HepG2 (cell line): ENCODE measurements around the gene WIPF2. TPM values are rescaled to one million over a fixed set of nuclear protein-coding genes. Genes with fewer than 3 reads are reported as not detected.

Experiments used
- AGO1 ChIP-seq: fragments of 200-400 bp; formaldehyde crosslinking; IDR thresholded peaks from 2 replicates; pipeline ENCODE4 v1.6.1; 2017; ENCODE audit warnings: mild to moderate bottlenecking, low read depth, low read length, moderate library complexity; ENCODE audit not compliant: poor library complexity, severe bottlenecking
- ARNT ChIP-seq: fragments of 450-650 bp; IDR thresholded peaks from 2 replicates; pipeline ENCODE4 v1.6.1; 2017
- BRD4 ChIP-seq: sonication (generic); formaldehyde crosslinking; IDR thresholded peaks from 2 replicates; pipeline ENCODE4 v1.4.0; 2020; ENCODE audit warnings: missing genetic modification reagents
- EP300 ChIP-seq, 3 experiments: sonication (generic) in 1 of 3; formaldehyde crosslinking in 1 of 3; IDR thresholded peaks; 2 replicates each; pipeline versions ENCODE4 v1.5.1 to v1.6.1; 2011 to 2020; ENCODE audit warnings: low read depth in 2 of 3, low read length in 2 of 3, borderline replicate concordance in 1 of 3, improper control_type of control experiment in 1 of 3, mild to moderate bottlenecking in 1 of 3, missing genetic modification reagents in 1 of 3, moderate library complexity in 1 of 3
- ESRRA ChIP-seq: sonication (generic); formaldehyde crosslinking; IDR thresholded peaks from 2 replicates; pipeline ENCODE4 v1.5.1; 2020; ENCODE audit warnings: mild to moderate bottlenecking, low read depth, missing genetic modification reagents
- FOXA3 ChIP-seq: IDR thresholded peaks from 2 replicates; pipeline ENCODE4 v1.6.1; 2016; ENCODE audit warnings: missing genetic modification reagents, missing compliant biosample characterization
- HDAC1 ChIP-seq: sonication (generic); formaldehyde crosslinking; IDR thresholded peaks from 2 replicates; pipeline ENCODE4 v1.5.1; 2020; ENCODE audit warnings: mild to moderate bottlenecking, missing genetic modification reagents
- HMG20A ChIP-seq: IDR thresholded peaks from 2 replicates; pipeline ENCODE4 v1.6.1; 2016; ENCODE audit warnings: borderline replicate concordance
- HNF4A ChIP-seq: sonication (generic); formaldehyde crosslinking; IDR thresholded peaks from 2 replicates; pipeline ENCODE4 v1.4.0; 2020; ENCODE audit warnings: missing genetic modification reagents
- MEIS2 ChIP-seq: sonication (generic); formaldehyde crosslinking; IDR thresholded peaks from 2 replicates; pipeline ENCODE4 v1.9.0; 2021; ENCODE audit warnings: mild to moderate bottlenecking, missing genetic modification reagents
- MIXL1 ChIP-seq: IDR thresholded peaks from 2 replicates; pipeline ENCODE4 v1.6.1; 2016
- ONECUT2 ChIP-seq: sonication (generic); formaldehyde crosslinking; IDR thresholded peaks from 2 replicates; pipeline ENCODE4 v1.4.0; 2020; ENCODE audit warnings: missing genetic modification reagents
- RBM39 ChIP-seq: fragments of 200-400 bp; formaldehyde crosslinking; IDR thresholded peaks from one replicate; pipeline ENCODE4 v1.6.1; 2018; ENCODE audit warnings: antibody characterized with exemption, mild to moderate bottlenecking, low read depth, low read length; ENCODE audit not compliant: poor library complexity, severe bottlenecking
- SAP130 ChIP-seq: IDR thresholded peaks from 2 replicates; pipeline ENCODE4 v1.6.1; 2016; ENCODE audit warnings: low read depth
- THAP11 ChIP-seq: IDR thresholded peaks from 2 replicates; pipeline ENCODE4 v1.6.1; 2016; ENCODE audit warnings: missing biosample characterization, missing genetic modification reagents
- THYN1 ChIP-seq: sonication (generic); formaldehyde crosslinking; IDR thresholded peaks from 2 replicates; pipeline ENCODE4 v1.8.1; 2023; ENCODE audit warnings: low read depth, mild to moderate bottlenecking, moderate library complexity, missing genetic modification reagents, borderline replicate concordance
- ZNF17 ChIP-seq: sonication (generic); formaldehyde crosslinking; IDR thresholded peaks from 2 replicates; pipeline ENCODE4 v1.5.0; 2020; ENCODE audit warnings: mild to moderate bottlenecking, missing genetic modification reagents
- ZNF3 ChIP-seq: IDR thresholded peaks from 2 replicates; pipeline ENCODE4 v1.7.0; 2017; ENCODE audit warnings: inconsistent platforms
- ZNF331 ChIP-seq: sonication (generic); formaldehyde crosslinking; IDR thresholded peaks from 2 replicates; pipeline ENCODE4 v1.4.0; 2020; ENCODE audit warnings: missing genetic modification reagents
- polyA plus RNA-seq, 8 experiments: library from polyadenylated mRNA; depleted of rRNA in 3 of 8; stranded (reverse) in 7 of 8; unstranded in 1 of 8; fragments of >200 nt; fragmentation: Illumina TruSeq in 4 of 8; extraction: Trizol in 4 of 8; gene quantifications; 2 replicates each; pipeline versions ENCODE4 v1.2.1 to v1.2.3, GENCODE V29; 2011 to 2016; ENCODE audit warnings: low read depth in 4 of 8, missing spikeins in 1 of 8, mixed read lengths in 1 of 8; ENCODE audit not compliant: insufficient read depth in 1 of 8
- total RNA-seq, 5 experiments: library from RNA; depleted of rRNA; stranded (reverse); fragments of >200 nt; fragmentation: Illumina TruSeq; extraction: Trizol; gene quantifications; 2 replicates each; pipeline ENCODE4 v1.2.3, GENCODE V29; 2016; ENCODE audit warnings: low read depth in 1 of 5
- TF ChIP-seq, protein P1 (sequence below): sonication (generic); formaldehyde crosslinking; IDR thresholded peaks from 2 replicates; pipeline ENCODE4 v1.4.0; 2020; ENCODE audit warnings: missing genetic modification reagents
- TF ChIP-seq, protein P2 (sequence below): sonication (generic); formaldehyde crosslinking; IDR thresholded peaks from 2 replicates; pipeline ENCODE4 v1.4.0; 2020; ENCODE audit warnings: missing genetic modification reagents
- TF ChIP-seq, protein P3 (sequence below): sonication (generic); formaldehyde crosslinking; IDR thresholded peaks from 2 replicates; pipeline ENCODE4 v1.5.0; 2020; ENCODE audit warnings: mild to moderate bottlenecking, missing genetic modification reagents
- TF ChIP-seq, protein P4 (sequence below): sonication (generic); formaldehyde crosslinking; IDR thresholded peaks from 2 replicates; pipeline ENCODE4 v1.8.1; 2023; ENCODE audit warnings: mild to moderate bottlenecking, missing genetic modification reagents
- TF ChIP-seq, protein P5 (sequence below): sonication (generic); formaldehyde crosslinking; IDR thresholded peaks from 2 replicates; pipeline ENCODE4 v1.8.1; 2023; ENCODE audit warnings: mild to moderate bottlenecking, moderate library complexity, missing genetic modification reagents

Gene WIPF2
- total and polyA plus RNA-seq, 2 of the 13 experiments (the other 11 are each of a cell fraction or from before 2014, with no cell fraction given) = 7.2 to 10.8 TPM

DNA sequence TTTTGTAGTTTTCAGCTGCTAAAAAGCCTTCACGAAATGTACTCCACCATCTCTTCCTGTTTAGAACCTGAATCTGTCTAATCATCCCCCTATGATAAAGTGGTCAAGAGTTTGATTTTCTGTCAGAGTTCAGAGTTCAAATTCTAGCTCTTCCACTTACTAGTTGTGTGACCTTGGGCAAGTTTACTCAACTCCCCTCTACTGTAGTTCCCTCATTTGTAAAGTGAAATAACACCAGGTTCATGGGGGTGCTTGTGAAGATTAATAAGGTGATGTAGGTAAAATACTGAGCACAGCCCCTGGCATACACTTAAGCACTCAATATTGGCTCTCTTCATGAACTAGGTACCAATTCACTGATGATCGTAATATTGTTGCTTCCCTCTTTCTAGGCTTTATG lies 67.4 kb downstream of the WIPF2 start (continued):
- TF ChIP-seq MEIS2 (CRISPR knock-in tag) (no peak), SAP130 (CRISPR knock-in tag) (0 out of 2 replicates have a peak, but pooled peaks have one; percentile 35), ZNF3 (CRISPR knock-in tag) (no peak), HMG20A (CRISPR knock-in tag) (0 out of 2 replicates have a peak, but pooled peaks have one; percentile 10), HNF4A (CRISPR knock-in tag) (peak; percentile 70), FOXA3 (peak; percentile 59; the same call in 1 of the 2 replicates), ZNF17 (CRISPR knock-in tag) (no peak), ONECUT2 (no peak), THAP11 (CRISPR knock-in tag) (peak; percentile 71), EP300 (IDR thresholded peaks at IDR 0.05; ENCODE audit: low read depth in 2 of 2, low read length in 2 of 2) (peak in 1 of 2 experiments; percentile 43; a peak in 1 of 4 replicates), EP300 (CRISPR knock-in tag; IDR thresholded peaks at IDR 0.05; ENCODE audit: borderline replicate concordance) (no peak), BRD4 (CRISPR knock-in tag) (no peak), AGO1 (no peak), ZNF331 (CRISPR knock-in tag) (0 out of 2 replicates have a peak, but pooled peaks have one; percentile 12), ESRRA (CRISPR knock-in tag) (peak; percentile 56; the same call in 1 of the 2 replicates), MIXL1 (0 out of 2 replicates have a peak, but pooled peaks have one; percentile 29), THYN1 (CRISPR knock-in tag) (0 out of 2 replicates have a peak, but pooled peaks have one; percentile 56), ARNT (no peak), HDAC1 (CRISPR knock-in tag) (0 out of 2 replicates have a peak, but pooled peaks have one; percentile 25), RBM39 (no peak)
- TF ChIP-seq, protein P1, sequence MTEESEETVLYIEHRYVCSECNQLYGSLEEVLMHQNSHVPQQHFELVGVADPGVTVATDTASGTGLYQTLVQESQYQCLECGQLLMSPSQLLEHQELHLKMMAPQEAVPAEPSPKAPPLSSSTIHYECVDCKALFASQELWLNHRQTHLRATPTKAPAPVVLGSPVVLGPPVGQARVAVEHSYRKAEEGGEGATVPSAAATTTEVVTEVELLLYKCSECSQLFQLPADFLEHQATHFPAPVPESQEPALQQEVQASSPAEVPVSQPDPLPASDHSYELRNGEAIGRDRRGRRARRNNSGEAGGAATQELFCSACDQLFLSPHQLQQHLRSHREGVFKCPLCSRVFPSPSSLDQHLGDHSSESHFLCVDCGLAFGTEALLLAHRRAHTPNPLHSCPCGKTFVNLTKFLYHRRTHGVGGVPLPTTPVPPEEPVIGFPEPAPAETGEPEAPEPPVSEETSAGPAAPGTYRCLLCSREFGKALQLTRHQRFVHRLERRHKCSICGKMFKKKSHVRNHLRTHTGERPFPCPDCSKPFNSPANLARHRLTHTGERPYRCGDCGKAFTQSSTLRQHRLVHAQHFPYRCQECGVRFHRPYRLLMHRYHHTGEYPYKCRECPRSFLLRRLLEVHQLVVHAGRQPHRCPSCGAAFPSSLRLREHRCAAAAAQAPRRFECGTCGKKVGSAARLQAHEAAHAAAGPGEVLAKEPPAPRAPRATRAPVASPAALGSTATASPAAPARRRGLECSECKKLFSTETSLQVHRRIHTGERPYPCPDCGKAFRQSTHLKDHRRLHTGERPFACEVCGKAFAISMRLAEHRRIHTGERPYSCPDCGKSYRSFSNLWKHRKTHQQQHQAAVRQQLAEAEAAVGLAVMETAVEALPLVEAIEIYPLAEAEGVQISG (CRISPR knock-in tag) = no peak
- TF ChIP-seq, protein P2, sequence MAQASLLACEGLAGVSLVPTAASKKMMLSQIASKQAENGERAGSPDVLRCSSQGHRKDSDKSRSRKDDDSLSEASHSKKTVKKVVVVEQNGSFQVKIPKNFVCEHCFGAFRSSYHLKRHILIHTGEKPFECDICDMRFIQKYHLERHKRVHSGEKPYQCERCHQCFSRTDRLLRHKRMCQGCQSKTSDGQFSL (CRISPR knock-in tag) = no peak; the same call in 1 of the 2 replicates
- TF ChIP-seq, protein P3, sequence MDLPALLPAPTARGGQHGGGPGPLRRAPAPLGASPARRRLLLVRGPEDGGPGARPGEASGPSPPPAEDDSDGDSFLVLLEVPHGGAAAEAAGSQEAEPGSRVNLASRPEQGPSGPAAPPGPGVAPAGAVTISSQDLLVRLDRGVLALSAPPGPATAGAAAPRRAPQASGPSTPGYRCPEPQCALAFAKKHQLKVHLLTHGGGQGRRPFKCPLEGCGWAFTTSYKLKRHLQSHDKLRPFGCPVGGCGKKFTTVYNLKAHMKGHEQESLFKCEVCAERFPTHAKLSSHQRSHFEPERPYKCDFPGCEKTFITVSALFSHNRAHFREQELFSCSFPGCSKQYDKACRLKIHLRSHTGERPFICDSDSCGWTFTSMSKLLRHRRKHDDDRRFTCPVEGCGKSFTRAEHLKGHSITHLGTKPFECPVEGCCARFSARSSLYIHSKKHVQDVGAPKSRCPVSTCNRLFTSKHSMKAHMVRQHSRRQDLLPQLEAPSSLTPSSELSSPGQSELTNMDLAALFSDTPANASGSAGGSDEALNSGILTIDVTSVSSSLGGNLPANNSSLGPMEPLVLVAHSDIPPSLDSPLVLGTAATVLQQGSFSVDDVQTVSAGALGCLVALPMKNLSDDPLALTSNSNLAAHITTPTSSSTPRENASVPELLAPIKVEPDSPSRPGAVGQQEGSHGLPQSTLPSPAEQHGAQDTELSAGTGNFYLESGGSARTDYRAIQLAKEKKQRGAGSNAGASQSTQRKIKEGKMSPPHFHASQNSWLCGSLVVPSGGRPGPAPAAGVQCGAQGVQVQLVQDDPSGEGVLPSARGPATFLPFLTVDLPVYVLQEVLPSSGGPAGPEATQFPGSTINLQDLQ = no peak
- TF ChIP-seq, protein P4, sequence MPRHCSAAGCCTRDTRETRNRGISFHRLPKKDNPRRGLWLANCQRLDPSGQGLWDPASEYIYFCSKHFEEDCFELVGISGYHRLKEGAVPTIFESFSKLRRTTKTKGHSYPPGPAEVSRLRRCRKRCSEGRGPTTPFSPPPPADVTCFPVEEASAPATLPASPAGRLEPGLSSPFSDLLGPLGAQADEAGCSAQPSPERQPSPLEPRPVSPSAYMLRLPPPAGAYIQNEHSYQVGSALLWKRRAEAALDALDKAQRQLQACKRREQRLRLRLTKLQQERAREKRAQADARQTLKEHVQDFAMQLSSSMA (CRISPR knock-in tag) = no peak
- TF ChIP-seq, protein P5, sequence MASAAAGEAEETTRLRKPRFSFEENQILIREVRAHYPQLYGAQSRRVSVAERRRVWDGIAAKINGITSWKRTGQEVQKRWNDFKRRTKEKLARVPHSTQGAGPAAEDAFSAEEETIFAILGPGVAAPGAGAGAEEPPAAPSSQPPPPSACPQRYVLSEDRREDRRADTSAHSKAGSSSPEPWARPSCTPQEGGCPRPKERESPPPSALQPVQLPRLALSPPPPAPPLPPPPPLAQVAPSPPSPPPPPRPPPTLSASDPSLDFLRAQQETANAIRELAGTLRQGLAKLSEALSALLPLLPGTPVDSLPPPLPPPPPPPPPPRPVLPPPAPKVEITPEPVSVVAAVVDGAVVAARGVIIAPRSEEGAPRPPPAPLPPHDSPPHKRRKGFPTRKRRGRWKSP = no peak
